Sigmoid colon (tissue), 7 donors: ENCODE results near the gene NELFCD. TPM values are rescaled to one million over a fixed set of nuclear protein-coding genes. Genes with fewer than 3 reads are reported as not detected.

Source experiments
- DNase-seq: peaks from one replicate; pipeline ENCODE4 v3.0.0-alpha.2; 2019
- H3K27ac ChIP-seq, 4 donors: fragments of 200-600 bp; sonication (generic); one replicate each; pipeline ENCODE4 v1.5.1; 2016 to 2019; ENCODE audit warnings: mild to moderate bottlenecking in 1 of 4
- H3K27me3 ChIP-seq, 3 donors: fragments of 200-600 bp; sonication (generic); one replicate each; pipeline ENCODE4 v1.5.1; 2019; ENCODE audit warnings: mild to moderate bottlenecking in 1 of 3
- H3K36me3 ChIP-seq, 4 donors: fragments of 200-600 bp; sonication (generic); one replicate each; pipeline ENCODE4 v1.5.1; 2016 to 2019
- H3K4me1 ChIP-seq, 4 donors: fragments of 200-600 bp; sonication (generic); one replicate each; pipeline ENCODE4 v1.5.1; 2017 to 2019
- H3K4me3 ChIP-seq, 4 donors: fragments of 200-600 bp; sonication (generic); one replicate each; pipeline ENCODE4 v1.5.1; 2017 to 2019; ENCODE audit warnings: mild to moderate bottlenecking in 2 of 4, moderate library complexity in 1 of 4
- H3K9me3 ChIP-seq, 4 donors: fragments of 200-600 bp in 3 of 4; sonication (generic) in 3 of 4; one replicate each; pipeline versions ENCODE4 v1.5.1 to v1.6.1; 2013 to 2019
- CTCF ChIP-seq, 4 experiments: fragments of 450-650 bp in 3 of 4; fragments of 200-600 bp in 1 of 4; IDR thresholded peaks; one replicate each; pipeline ENCODE4 v1.5.1; 2016 to 2019; ENCODE audit warnings: antibody characterized with exemption in 4 of 4, mild to moderate bottlenecking in 3 of 4, moderate library complexity in 2 of 4
- EP300 ChIP-seq, 4 donors: sonication (generic); formaldehyde crosslinking; IDR thresholded peaks; one replicate each; pipeline ENCODE4 v1.6.1; 2017; ENCODE audit warnings: antibody characterized with exemption in 4 of 4
- POLR2A ChIP-seq, 2 donors: fragments of 450-650 bp; IDR thresholded peaks; one replicate each; pipeline ENCODE4 v1.6.1; 2016; ENCODE audit warnings: antibody characterized with exemption in 2 of 2, mild to moderate bottlenecking in 2 of 2, moderate library complexity in 2 of 2
- POLR2AphosphoS5 ChIP-seq, 4 donors: sonication (generic); formaldehyde crosslinking; IDR thresholded peaks; one replicate each; pipeline ENCODE4 v1.6.1; 2017; ENCODE audit warnings: antibody characterized with exemption in 4 of 4
- WGBS, 2 donors: extraction: QIAGEN DNeasy Blood & Tissue Kit; methylation state at CpG; one replicate each; pipeline ENCODE4 v1.1.7; 2013; 5-methylcytosine and 5-hydroxymethylcytosine counted together
- intact Hi-C: fragments of 100-400 bp; cut with DNase I; formaldehyde crosslinking; loops from one replicate; pipeline ENCODE4 v1.15.1; 2023
- polyA plus RNA-seq, 3 donors: library from polyadenylated mRNA; stranded (reverse); fragments of 200-250 nt; gene quantifications; one replicate each; pipeline ENCODE4 v1.2.3, GENCODE V29; 2013
- total RNA-seq, 4 donors: library from RNA; depleted of rRNA; stranded (reverse); fragments of >200 nt; gene quantifications; one replicate each; pipeline ENCODE4 v1.1.0, GENCODE V29; 2016
- donor health status: healthy with polysubstance abuse.
- donor health status: Bipolar disorder and iron deficiency.
- donor health status: healthy.

The NELFCD gene
- total RNA-seq (10 to 100 TPM; 36.3 to 53.2 (median 43.7) TPM), polyA plus RNA-seq (10 to 100 TPM; 22.7 to 43.6 (median 27.6) TPM)

- intact Hi-C loops, result loop anchor here (2.0 to 5.0 kb wide), 3 partner anchors 51 to 90 kb away; partner anchors contain the start of gene ATP5F1E
Observed at GRCh38 chr20:58980711-58981627, at the start of gene NELFCD. Gene NELFCD (plus strand): TSS chr20:58981256. CDS start chr20:58981310, 54 bp downstream.

GRCh38 chr20:58932170-58932569 is 48.9 kb upstream of the NELFCD start:
- DNase-seq, result no peak
- H3K36me3 ChIP-seq, result no peaks in the 10 kb centered on the region
- no peak overlapping the region for H3K4me3 ChIP-seq
- WGBS, 2 donors, result 88 to 89% methylated on average over 5 of the region's 5 CpGs
- H3K27ac ChIP-seq, result no peak overlapping the region
- no peaks in the 10 kb centered on the region for H3K4me1 ChIP-seq
- intact Hi-C loops, result no loop called here
- no peaks in the 10 kb centered on the region for H3K27me3 ChIP-seq
- H3K9me3 ChIP-seq, result no peaks in the 10 kb centered on the region
- no peak for TF ChIP-seq POLR2A (IDR thresholded peaks at IDR 0.05)
- TF ChIP-seq EP300 (IDR thresholded peaks at IDR 0.05), result no peak
- no peak for TF ChIP-seq CTCF (IDR thresholded peaks at IDR 0.05)
- TF ChIP-seq POLR2AphosphoS5 (IDR thresholded peaks at IDR 0.05), result no peak

More at GRCh38 chr20:58980711-58981627, at the start of gene NELFCD:
- peak within 1 kb of the TSS; percentile 50 to 91 (median 79) for H3K4me3 ChIP-seq
- DNase-seq, result peak; percentile 92
- 1 to 5% methylated on average over 109 of the region's 109 CpGs for WGBS, 2 donors
- no peaks in the 10 kb centered on the region for H3K27me3 ChIP-seq
- H3K9me3 ChIP-seq, result peaks cover 0 to under 1% (median 0%) of the 10 kb centered on the region in 4 donors
- TF ChIP-seq POLR2AphosphoS5 (IDR thresholded peaks at IDR 0.05) (peak; percentile 62 to 84 (median 74)), EP300 (IDR thresholded peaks at IDR 0.05) (no peak), CTCF (IDR thresholded peaks at IDR 0.05) (no peak), POLR2A (IDR thresholded peaks at IDR 0.05) (peak in 1 of 2 donors; percentile 13)
- H3K27ac ChIP-seq, result peak within 1 kb of the TSS; percentile 80 to 88 (median 82)
- H3K36me3 ChIP-seq, result peaks cover 0 to 1% (median 0%) of the 10 kb centered on the region in 4 donors
- H3K4me1 ChIP-seq, result peaks cover 0 to 38% (median 32%) of the 10 kb centered on the region in 4 donors

DNA sequence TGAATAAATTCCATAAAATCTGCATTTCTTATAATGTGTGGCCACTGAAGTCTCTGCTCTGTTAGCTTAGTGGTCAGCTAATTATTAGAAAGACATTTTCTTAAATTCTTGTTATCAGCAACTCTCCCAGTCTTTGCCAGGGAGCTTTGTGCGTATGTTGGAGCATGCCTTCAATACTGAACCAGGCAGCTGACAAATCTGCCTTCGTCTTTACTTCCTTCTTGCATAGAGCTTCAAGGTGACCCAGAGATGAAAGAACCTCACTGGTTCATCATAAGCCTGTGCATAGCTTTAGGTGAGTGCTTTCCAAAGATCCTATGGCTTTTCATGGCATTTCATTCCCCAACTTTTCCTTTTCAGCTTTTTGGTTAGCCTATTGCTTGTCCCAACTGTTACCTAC is 43.0 kb upstream of the NELFCD start:
- Histone ChIP-seq H3K36me3 (no peaks in the 10 kb centered on the region), H3K4me3 (no peak overlapping the region), H3K27ac (no peak overlapping the region), H3K9me3 (no peaks in the 10 kb centered on the region), H3K27me3 (no peaks in the 10 kb centered on the region), H3K4me1 (peaks cover 0 to 9% (median 0%) of the 10 kb centered on the region in 4 donors)
- intact Hi-C loops, result no loop called here
- WGBS, 2 donors, result 77 to 87% methylated on average over 2 of the region's 2 CpGs
- TF ChIP-seq EP300 (IDR thresholded peaks at IDR 0.05) (no peak), POLR2A (IDR thresholded peaks at IDR 0.05) (no peak), CTCF (IDR thresholded peaks at IDR 0.05) (no peak), POLR2AphosphoS5 (IDR thresholded peaks at IDR 0.05) (no peak)
- no peak for DNase-seq

DNA sequence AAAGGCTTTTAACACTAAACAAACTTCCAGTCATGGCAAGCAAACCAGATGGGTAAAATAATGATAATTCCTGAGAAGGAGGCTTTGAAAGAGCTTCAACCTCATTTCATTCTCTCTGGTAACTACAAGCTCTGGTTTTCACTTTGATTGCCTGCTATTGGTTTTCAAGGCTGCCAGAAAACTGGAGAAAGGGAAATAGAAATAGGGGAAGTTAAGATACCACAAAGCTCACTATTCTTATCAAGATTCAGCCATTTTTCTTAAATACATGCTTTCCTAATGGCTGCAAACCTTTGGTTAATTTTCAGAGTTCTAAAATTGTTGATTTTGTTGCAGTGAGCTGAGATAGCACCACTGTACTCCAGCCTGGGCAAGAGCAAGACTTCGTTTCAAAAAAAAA is 42.5 kb upstream of the NELFCD start:
- intact Hi-C loops, result no loop called here
- H3K27ac ChIP-seq, result no peak overlapping the region
- peaks cover 0 to 9% (median 0%) of the 10 kb centered on the region in 4 donors for H3K4me1 ChIP-seq
- no peak for DNase-seq
- H3K9me3 ChIP-seq, result no peaks in the 10 kb centered on the region
- no peaks in the 10 kb centered on the region for H3K27me3 ChIP-seq
- H3K4me3 ChIP-seq, result no peak overlapping the region
- no peak for TF ChIP-seq CTCF (IDR thresholded peaks at IDR 0.05)
- no peak for TF ChIP-seq EP300 (IDR thresholded peaks at IDR 0.05)
- no peak for TF ChIP-seq POLR2AphosphoS5 (IDR thresholded peaks at IDR 0.05)
- TF ChIP-seq POLR2A (IDR thresholded peaks at IDR 0.05), result no peak
- 68 to 78% methylated on average over 1 of the region's 1 CpG for WGBS, 2 donors
- no peaks in the 10 kb centered on the region for H3K36me3 ChIP-seq
